Measurements from ENCODE around the gene KRT5.
A peak's percentile ranks its signal among the peaks of the same experiment; 100 is the strongest.

Gene KRT5

DNA sequence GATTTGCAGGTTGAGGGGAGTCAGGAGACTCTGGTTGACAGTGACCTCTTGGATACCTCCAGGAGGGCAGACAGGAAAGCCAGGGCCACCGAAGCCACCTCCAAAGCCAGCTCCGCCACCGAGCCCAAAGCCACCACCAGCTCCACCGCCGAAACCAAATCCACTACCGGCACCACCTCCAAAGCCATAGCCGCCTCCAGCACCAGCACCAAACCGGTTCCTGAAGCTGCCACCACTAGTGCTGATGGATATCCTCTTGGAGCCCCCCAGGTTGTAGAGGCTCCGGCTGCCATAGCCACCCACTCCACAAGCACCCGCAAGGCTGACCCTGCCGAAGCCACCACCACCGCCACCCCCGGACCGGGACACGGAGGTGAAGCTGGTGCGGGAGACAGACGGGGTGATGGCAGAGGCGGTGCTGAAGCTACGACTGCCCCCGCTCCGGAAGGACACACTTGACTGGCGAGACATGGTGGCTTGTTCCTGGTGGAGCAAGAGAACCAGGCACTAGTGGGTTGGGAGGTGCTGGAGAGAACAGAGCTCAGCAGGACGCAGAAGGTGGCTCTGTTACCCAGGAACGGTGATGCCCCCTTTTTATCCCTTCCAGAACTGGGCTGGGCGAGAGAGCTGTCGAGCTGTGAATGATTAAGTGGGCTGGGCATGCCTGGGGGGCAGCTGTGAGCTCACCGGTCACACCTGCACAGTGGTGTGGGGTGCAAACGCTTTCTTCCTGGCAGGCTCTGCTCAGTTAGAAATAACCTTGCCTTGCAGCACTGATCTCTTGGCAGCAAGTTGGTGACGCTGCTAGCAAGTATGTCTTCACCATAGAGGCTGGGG lies at the start of gene KRT5:
KRT5 (minus strand) TSS at position 569 of the 837 bp plus-strand sequence; CDS start at position 471, 98 bp downstream.
- no peak for DNase-seq

DNA sequence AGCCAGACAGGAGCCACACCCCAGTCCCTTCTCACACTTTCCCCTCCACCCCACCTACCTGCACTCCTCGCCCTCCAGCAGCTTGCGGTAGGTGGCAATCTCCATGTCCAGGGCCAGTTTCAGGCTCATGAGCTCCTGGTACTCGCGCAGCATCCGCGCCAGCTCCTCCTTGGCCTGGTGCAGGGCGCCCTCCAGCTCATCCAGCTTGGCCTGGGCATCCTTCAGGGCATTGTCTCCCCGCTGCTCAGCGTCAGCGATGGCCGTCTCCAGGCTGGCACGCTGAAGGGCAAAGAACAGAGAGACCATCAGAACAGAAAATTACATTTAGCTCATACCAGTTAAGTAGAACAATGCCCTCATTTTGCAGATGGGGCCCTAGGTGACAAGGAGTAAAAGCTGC lies 47.9 kb upstream of the KRT5 start:
- no peak for DNase-seq

DNA sequence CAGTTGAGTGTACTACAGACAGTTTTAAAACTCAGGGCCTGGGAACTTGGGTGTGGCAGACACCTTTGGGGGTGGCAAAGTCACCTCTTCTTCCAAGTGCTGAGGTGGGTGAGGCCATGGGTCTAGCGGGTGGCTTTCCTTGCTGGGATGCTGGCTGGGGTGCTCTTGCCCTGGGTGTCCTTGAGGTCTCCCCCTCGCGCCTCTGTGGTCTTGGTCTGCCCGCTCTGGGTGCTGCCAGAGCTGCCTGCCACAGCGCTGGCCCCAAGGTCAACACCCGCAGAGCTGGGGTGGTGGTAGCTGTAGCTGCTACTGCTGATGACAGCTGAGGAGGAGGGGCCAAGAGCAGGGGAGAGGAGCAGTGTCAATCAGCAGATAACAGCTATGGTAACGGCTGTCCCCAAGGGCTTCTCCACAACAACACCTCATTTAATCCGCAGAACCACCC lies 46.7 kb upstream of the KRT5 start:
- DNase-seq: no peak

DNA sequence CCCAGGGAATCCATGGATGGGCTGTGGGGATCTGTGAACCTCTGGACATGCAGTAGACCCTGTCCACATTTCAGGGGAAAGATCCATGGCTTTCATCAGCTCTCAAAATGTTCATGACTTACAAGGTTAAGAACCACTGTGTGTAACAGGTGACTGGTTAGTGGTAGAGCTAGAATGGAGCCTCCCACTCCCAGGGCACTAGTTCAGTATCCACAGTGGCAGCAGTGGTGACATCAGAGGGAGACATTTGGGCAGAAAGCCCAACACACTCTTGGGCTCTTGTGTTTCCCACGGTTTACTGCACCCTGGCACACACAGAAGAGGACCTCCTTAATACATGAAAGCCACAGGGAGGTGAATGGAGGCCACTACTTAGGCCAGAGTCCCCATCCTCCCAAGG lies 44.4 kb upstream of the KRT5 start:
- no peak for DNase-seq

DNA sequence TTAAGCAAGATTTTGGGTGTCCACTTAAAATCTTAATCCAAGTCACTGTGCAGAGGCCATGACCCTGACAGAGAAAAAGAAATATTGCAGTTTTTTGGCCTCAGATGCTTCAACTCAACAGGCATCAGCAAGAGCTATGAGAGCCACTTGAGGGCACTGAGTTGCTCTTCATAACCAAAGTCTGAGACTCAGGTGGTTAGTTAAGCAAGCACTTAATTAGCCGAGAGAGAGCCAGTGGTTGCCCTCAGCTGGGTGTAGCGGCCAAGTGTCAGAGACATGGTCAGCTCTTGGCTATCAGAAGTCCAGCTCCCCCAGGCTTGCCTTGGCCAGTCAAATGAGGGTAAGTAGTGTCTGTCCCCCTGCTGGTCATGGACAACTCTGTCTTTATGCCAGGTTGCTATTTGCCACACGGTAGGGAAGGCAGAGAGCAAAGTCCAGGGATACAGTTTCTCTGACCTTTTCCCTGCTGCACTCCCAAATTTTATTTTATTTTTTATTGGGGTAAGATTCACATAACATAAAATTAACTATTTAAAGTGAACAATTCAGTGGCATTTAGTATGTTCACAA lies 41.8 kb upstream of the KRT5 start:
- DNase-seq: no peak

DNA sequence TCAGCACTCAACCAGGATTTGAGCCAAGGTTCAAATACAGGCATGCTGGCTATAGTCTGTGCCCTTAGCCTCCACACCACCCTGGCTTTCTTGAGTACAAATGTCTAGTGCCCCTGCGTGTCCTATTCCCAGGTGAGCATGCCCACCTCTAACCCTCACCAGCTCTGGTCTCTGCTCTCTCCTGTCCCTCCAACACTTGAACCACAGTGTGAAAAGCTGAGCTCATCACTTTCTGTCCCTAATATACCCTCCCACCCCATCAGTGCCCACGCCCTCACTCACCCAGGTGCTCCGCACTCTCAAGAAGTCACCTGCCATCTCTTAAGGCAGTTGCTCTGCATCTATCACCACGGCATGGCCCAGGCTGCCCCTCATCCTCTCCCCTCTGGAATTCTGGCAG lies 39.8 kb upstream of the KRT5 start:
- no peak for DNase-seq

DNA sequence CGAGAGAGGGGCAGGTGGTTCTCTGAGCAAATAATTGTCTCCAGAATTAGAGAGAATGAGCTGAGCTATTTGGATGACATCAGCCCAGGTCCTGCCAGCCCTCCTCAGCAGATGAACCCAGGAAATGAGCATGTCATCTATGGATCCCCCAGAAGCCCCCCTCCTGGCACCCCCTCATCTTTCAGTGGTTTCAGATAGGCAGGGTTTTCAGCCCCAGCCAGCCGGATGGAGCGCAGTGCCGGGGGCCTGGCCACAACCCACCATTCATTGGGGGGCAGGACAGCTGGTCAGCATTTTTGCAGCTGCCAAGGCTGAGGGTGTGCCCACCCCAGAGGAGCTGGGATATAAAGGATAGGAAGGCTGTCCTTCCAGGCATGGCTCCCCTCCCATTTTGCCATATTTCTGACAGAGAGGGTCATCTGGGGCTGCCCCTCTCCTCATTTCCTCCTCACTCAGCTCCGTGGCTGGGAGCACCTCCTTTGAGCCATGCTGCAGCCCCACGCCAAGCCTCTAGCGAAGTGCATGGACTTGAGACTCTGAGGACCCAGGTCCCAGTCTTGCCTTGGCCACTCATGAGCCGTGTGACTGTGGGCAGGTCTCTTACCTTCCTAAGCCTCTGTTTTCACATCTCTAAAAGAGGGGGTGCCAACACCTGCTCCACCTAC lies 38.7 kb upstream of the KRT5 start:
- DNase-seq: no peak

DNA sequence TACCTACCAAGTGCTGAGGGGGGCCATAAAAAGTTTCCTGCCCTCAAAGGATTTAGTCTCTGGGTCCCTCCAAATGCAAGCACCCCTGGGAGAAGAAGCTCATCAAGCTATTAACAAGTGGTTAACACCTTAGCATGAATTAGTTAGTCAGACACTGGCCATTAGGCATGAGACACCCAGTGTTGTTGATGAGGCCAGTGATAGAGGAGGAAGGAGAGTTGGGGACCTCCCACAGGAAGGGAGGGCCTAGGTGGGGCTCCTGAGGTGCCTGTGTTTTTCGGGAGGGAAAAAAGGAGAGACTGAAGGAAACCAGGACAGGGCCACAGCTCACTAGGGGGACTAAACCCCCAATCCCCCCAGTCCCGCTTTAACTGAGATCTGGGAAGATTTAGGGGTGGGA lies 37.3 kb upstream of the KRT5 start:
- DNase-seq: no peak

DNA sequence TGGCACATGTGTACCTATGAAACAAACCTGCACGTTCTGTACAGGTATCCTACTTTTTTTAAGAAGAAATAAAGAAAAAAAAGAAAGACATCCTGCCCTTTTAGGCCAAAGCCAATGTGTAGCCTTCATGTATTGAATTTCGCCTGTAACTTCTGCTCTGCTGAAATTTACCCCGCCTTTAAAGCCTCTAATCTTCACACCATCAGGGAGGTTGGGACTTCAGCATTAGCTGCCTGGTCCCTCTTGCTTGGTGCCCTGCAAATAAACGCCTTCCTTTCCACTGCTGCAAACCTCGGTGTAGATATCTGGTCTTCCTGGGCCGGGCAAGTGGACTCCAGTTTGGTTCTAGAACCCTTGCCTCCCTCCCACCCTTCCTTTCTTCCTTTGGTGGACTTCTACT lies 35.4 kb upstream of the KRT5 start:
- DNase-seq: no peak

DNA sequence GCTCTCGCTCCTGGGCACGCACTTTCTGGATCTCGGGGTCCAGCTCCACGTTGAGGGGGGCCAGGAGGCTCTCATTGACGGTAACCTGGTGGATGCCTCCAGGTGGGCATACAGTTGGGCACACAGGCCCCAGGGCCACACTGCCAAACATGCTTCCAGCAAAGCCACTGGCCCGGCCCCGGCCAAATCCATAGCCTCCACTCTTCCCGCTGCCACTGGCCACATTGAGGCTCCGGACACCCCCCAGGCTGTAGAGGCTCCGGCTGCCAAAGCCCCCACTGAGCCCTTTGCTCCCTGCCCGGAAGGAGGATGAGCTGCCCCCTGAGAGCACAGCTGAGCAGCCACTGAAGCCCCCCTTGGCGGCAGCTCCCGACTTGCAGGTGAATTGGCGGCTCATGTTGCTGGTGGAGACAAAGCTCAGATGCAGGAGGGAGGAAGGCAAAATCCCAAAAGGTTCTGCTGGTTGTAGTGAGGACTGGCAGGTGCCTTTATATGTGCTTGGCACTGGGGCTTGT lies 32.5 kb upstream of the KRT5 start, which contains the start of gene KRT71:
KRT71 (minus strand) TSS at position 465 of the 515 bp plus-strand sequence; CDS start at position 397, 68 bp downstream.
- DNase-seq: no peak

DNA sequence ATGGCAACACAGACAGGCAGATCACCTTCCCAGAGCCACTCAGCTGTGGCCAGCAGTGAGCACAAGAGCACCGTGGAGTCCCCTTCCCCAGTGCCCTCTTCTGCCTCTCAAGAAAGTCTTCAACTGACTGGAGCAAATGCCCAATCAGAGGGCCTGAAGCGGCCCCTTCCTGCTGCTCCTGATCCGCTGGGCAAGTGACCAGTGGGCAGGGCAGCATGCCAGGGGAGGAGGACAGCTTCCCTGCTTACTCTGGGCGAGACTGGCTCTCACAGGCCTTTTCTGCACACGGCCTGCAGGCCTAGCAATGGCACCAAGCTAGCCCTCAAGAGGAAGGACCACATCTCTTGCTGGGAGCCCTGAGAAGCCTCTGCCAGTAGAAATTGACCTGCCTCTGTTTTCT lies 31.9 kb upstream of the KRT5 start:
- no peak for DNase-seq

DNA sequence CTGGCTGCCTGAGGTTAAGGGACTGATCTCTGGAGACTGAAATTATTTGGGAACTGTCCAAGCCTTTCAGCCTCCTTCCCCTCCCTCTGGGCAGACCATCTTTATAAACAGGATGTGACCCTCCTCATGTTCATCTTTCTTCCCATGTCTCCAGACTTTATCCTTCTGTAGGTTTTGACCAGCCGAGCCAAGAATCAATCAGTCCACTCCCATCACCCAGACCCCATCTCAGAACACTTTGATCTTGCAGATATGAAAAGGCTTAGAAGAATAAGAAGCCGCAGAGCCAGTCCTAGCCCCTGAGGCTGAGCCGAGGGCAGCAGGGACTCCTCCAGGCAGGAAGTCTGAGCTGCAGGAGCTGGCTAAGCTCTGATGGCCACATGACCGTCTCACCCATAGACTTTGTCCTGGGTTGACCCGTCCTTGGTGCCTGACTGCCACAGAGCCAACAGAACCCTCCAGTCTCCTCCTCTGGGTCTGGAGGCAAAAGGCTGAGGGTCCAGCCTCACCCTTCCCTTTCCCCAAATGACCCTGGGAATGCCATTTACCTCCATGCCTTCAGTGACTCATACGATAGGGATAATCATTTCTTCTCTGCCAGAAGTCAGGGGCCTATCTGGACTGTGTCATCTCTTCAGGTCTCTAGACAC lies 31.1 kb upstream of the KRT5 start:
- no peak for DNase-seq

DNA sequence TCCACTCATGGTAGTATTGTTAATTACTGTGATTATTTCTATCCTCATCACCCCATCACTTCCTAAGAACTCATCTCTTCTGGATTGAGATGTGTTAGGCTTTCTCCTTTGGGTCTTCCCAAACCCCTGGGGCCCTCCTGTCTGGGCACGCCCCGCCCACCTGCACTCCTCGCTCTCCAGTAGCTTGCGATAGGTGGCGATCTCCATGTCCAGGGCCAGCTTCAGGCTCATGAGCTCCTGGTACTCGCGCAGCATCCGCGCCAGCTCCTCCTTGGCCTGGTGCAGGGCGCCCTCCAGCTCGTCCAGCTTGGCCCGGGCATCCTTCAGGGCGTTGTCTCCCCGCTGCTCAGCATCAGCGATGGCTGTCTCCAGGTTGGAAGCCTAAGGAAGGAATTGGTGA lies 25.9 kb upstream of the KRT5 start:
- no peak for DNase-seq

DNA sequence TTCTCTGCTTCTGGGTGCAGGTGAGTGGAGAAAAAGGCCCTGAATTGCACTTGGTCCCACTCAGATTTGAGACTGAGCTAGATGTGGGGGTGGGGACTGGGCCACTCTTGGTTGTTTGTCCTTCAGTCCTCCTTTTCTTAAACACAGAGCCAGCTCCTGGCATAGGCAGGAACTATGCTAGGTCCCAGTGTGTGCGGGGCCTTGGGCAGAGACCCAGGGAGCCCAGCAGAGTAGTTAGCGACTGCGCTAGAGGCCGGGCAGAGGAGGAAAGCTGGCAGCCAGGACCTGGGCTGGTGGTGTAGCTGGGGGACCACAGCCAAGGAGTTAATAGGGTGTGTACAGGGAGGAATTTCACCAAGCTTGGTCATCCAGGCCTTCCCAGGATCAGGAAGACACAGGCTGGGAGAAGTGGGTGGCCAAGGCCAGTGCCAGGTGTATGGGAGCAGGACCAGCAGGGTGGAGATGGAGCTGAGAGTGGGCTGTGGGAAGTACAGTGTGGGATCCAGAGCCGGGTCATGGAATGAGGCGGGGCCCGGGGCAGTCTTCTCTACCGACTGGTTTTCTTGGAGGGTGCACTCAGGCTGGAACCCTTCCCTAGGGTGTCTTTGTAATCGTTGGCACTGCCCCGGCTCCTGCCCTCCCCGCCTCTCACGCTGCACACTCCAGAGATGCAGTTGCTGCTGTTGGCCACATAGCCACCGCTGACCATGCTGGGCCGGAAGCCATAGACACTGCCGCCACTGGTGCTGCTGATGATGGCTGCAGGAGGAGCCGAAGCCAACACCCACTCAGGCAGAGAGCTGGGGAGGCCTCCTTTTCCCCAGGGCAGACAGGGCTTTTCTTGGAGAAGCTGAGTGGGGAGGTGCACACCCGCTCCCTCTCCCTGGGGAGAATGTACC lies 24.0 kb upstream of the KRT5 start:
- DNase-seq: no peak

DNA sequence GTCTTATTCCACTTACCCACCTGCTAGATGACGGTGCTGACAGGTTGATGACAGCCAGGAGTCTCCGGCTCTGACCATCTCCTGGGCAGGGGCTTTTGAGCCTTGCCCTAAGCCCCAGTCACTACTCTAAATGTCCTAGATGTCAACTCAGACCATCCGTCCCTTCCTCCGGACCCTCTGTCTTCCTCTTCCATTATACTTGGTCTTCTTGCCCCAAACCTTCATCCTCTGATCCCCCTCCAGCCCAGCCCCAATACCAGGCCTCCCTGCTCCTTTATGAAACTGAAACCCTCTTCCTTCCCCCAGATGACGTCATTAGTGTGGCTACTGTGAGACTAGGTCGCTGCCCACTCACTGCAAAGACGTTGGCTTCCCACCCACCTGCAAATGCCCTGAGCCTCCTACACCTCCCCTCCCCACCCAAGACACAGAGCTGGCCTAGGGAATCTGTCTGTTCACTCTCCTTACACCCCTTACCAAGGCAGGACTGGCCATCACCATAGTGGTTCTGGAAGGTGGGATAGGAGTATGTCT lies 22.7 kb upstream of the KRT5 start:
- DNase-seq: no peak

DNA sequence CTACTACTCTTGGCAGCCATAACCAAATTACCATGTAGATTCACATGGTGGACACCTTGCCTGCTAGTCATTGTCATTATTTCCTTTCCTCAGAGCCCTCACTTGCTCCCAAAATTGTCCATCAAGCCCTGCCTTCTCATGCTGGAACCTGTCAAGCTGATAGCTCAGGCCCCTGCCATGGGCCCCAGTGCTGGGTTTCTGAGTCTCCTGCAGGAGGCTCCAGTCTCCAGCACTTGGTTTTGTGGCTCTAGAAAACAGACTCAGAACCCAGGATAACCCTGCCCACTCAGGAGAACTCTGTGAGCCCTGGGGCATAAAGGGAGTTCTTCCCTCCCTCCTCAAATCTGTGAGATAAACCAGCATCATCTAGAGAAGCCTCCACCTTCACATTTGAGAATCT lies 22.0 kb upstream of the KRT5 start:
- DNase-seq: no peak

DNA sequence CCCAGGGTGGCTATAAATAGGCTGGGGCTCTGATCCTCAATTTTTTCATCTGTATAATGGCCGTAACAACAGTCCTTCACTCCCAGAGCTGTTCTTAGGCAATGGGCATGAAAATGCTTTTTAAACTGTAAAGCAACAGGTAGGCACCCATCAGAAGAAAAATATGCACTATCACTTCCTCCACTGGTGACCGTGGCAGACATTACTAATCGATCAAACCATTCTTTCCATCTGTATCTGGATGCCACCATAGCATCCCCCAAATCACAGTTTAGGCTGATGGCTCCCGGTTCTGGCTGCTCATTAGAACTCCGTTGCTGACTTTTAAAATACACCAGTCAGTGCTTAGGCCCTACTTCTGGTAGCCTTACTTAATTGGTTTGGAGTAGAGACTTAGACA lies 21.5 kb upstream of the KRT5 start:
- DNase-seq: no peak

DNA sequence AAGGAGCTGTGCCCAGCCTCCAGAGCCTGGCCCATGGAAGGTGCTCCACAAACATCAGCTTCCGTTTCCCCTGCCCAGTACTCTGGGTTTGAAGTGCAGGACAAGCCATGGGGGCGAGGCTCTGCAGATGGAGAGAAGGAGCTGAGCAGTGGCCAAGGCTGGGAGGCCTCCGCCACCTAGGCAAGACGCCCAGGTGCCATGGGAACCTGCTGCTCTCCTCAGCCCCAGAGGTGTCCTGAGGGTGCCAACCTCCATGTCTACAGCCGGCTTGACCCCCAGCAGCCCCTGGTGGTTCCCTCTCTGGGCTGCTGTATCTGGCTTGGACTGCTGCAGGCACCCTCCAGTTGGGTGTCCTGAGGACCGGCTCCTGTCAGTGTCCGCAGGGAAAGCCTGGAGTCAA lies 20.3 kb upstream of the KRT5 start:
- DNase-seq: no peak

DNA sequence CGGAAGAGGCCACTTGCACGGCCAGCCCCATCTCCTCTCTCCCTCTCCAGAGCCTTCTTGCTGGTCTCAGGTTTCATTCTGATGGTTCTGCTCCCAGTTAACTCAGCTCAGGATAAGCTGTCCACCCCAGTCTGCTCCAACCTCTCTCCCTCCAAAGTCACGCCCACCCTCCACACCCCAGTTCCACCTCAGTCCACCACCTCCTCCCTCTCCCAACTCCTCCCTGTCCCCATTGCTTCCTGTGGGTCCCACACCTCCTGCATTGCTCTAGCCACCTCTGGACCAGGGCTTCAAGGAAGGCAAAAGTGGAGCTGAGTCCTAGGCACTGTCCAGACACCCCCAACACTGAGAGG lies 19.6 kb upstream of the KRT5 start:
- no peak for DNase-seq

DNA sequence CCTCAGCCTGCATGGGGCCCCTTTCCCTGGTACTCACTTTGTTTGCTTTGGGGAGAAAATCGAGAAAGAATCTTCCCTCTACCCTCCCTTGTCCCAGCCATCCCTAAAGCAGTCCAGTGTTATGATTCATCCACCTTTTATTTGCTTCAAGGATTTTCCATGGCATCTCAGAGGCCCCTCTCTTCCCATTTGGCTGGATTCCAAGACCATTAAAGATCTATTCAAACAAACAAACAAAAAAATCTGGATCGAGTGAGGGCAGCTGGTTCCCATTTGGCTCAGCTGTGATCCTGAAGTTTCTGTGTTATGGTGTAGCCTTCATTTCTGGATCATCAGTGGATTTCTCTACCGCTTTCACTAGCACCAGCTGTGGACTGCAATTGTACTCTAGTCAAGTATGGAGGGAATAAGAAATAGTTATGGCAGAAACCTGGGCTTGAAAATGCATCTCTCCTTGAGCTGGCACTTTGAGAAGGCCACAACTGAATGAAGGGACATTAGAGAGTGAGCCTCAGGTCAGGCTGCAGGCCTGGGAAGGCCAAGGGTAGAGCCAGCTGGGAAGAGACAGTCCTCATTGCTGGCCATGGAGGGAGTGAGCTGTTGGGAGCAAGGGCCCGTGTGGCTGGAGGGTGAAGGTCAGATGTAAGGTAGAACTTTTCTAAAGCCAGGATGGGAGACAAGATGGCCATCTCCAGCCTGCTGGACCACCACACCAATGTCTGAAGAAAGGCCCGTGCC lies 19.1 kb upstream of the KRT5 start:
- DNase-seq: peak; percentile 81

DNA sequence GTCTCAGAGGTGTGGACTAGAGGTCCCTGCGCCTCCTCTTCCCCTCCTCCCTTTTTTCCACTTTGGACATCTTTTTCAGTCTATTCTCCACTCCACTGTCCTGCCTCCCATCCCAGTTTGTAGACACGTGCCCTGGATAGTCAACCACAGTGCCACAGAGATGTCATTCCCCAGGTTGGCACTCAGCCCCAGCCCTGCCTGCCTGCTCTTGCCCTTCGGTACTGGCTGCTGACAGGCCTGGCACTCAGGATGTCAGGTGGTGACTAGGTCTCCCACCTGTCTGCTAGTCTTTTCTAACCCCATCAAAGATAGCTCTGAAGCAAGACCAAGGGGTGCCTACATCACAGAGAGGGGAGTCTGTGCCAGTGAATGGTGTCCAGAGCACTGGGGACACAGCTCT lies 16.9 kb upstream of the KRT5 start:
- peak; percentile 31 for DNase-seq
